Tibial nerve (tissue), 4 donors: ENCODE results near the gene ZNF575.

Experiments used
- CTCF ChIP-seq, 5 experiments: fragments of 200-600 bp in 3 of 5; fragments of 450-650 bp in 2 of 5; sonication (generic) in 3 of 5; IDR thresholded peaks; one replicate each; pipeline ENCODE4 v1.5.1; 2016 to 2019; ENCODE audit warnings: antibody characterized with exemption in 5 of 5, mild to moderate bottlenecking in 3 of 5, moderate library complexity in 2 of 5
- EP300 ChIP-seq, 2 donors: sonication (generic); formaldehyde crosslinking; IDR thresholded peaks; one replicate each; pipeline ENCODE4 v1.6.1; 2017; ENCODE audit warnings: antibody characterized with exemption in 2 of 2, mild to moderate bottlenecking in 1 of 2

GRCh38 chr19:43560687-43561086, 27.7 kb downstream of the ZNF575 start:
- TF ChIP-seq CTCF (IDR thresholded peaks at IDR 0.05) (no peak), EP300 (IDR thresholded peaks at IDR 0.05) (no peak)
